GM23338 (cell line): ENCODE data around the gene TK1. TPM values are rescaled to one million over a fixed set of nuclear protein-coding genes. Genes with fewer than 3 reads are reported as not detected.

Experiments used
- ATAC-seq: fragments of 200-7000 bp; cut with Tn5 transposase; 3 replicates; pipeline ENCODE4 v1.9.1; 2020
- DNase-seq: peaks from one replicate; pipeline ENCODE4 v3.0.0-alpha.2; 2015; ENCODE audit warnings: low spot score
- H2AFZ ChIP-seq: fragments of 200-600 bp; sonication (generic); 2 replicates; pipeline ENCODE4 v1.8.0; 2016; ENCODE audit warnings: antibody characterized with exemption, mild to moderate bottlenecking, moderate library complexity
- H3F3A ChIP-seq: fragments of 200-600 bp; sonication (generic); replicated peaks from 2 replicates; pipeline ENCODE4 v1.8.0; 2017; ENCODE audit warnings: antibody characterized with exemption, mixed run types, low read depth
- H3K27ac ChIP-seq: fragments of 200-600 bp; sonication (generic); 2 replicates; pipeline ENCODE4 v1.6.1; 2016; ENCODE audit warnings: low read depth
- H3K27me3 ChIP-seq: fragments of 200-600 bp; sonication (generic); 2 replicates; pipeline ENCODE4 v1.8.0; 2016; ENCODE audit warnings: mild to moderate bottlenecking, mixed run types, moderate library complexity; ENCODE audit not compliant: insufficient read depth
- H3K36me3 ChIP-seq: fragments of 200-600 bp; sonication (generic); 2 replicates; pipeline ENCODE4 v1.8.0; 2016; ENCODE audit warnings: mild to moderate bottlenecking; ENCODE audit not compliant: insufficient read depth
- H3K4me1 ChIP-seq: fragments of 200-600 bp; sonication (generic); 2 replicates; pipeline ENCODE4 v1.8.0; 2016; ENCODE audit warnings: mild to moderate bottlenecking, moderate library complexity; ENCODE audit not compliant: insufficient read depth
- H3K4me2 ChIP-seq: fragments of 200-600 bp; sonication (generic); 2 replicates; pipeline ENCODE4 v1.7.1; 2017; ENCODE audit warnings: mixed run types
- H3K4me3 ChIP-seq: fragments of 200-600 bp; sonication (generic); 2 replicates; pipeline ENCODE4 v1.6.1; 2016; ENCODE audit warnings: mixed run types
- H3K79me2 ChIP-seq: fragments of 200-600 bp; sonication (generic); replicated peaks from 2 replicates; pipeline ENCODE4 v1.8.0; 2017; ENCODE audit warnings: mild to moderate bottlenecking; ENCODE audit not compliant: insufficient read depth
- H3K9me2 ChIP-seq: fragments of 200-600 bp; sonication (generic); 2 replicates; pipeline ENCODE4 v1.8.0; 2017; ENCODE audit not compliant: insufficient read depth
- H4K20me1 ChIP-seq: fragments of 200-600 bp; sonication (generic); replicated peaks from 2 replicates; pipeline ENCODE4 v1.8.0; 2017; ENCODE audit warnings: mild to moderate bottlenecking; ENCODE audit not compliant: insufficient read depth
- H3K27ac Mint-ChIP-seq: 2 replicates; pipeline ENCODE4 v1.8.0; 2020; ENCODE audit warnings: inconsistent platforms, mild to moderate bottlenecking, moderate library complexity, mixed read lengths
- H3K27me3 Mint-ChIP-seq: 3 replicates; pipeline ENCODE4 v1.8.0; 2022; ENCODE audit warnings: low read depth, mild to moderate bottlenecking, moderate library complexity, mixed read lengths, inconsistent platforms; ENCODE audit not compliant: insufficient read depth, poor library complexity
- H3K36me3 Mint-ChIP-seq: 3 replicates; pipeline ENCODE4 v1.8.0; 2021; ENCODE audit warnings: low read depth, mild to moderate bottlenecking, inconsistent platforms, moderate library complexity, mixed read lengths
- H3K4me1 Mint-ChIP-seq: 3 replicates; pipeline ENCODE4 v1.8.0; 2020; ENCODE audit warnings: mild to moderate bottlenecking, inconsistent platforms, mixed read lengths
- H3K4me3 Mint-ChIP-seq: 3 replicates; pipeline ENCODE4 v1.8.0; 2021; ENCODE audit warnings: moderate library complexity, mild to moderate bottlenecking, inconsistent platforms, mixed read lengths
- H3K9me3 Mint-ChIP-seq: 3 replicates; pipeline ENCODE4 v1.8.0; 2020; ENCODE audit warnings: moderate library complexity, mild to moderate bottlenecking, inconsistent platforms, mixed read lengths
- EZH2 ChIP-seq: fragments of 200-600 bp; sonication (generic); IDR thresholded peaks from one replicate; pipeline ENCODE4 v1.8.0; 2017; ENCODE audit warnings: antibody characterized with exemption, mild to moderate bottlenecking, low read depth; ENCODE audit not compliant: unreplicated experiment
- JUNB ChIP-seq: IDR thresholded peaks from one replicate; pipeline ENCODE4 v1.6.1; 2016; ENCODE audit warnings: antibody characterized with exemption; ENCODE audit not compliant: unreplicated experiment
- NANOG ChIP-seq: IDR thresholded peaks from 2 replicates; pipeline ENCODE4 v1.6.1; 2016; ENCODE audit warnings: antibody characterized with exemption, borderline replicate concordance
- POLR2AphosphoS5 ChIP-seq: IDR thresholded peaks from 2 replicates; pipeline ENCODE4 v1.6.1; 2016; ENCODE audit warnings: antibody characterized with exemption, low read depth
- ZNF114 ChIP-seq: fragments of 250-450 bp; sonication (Bioruptor Pico); IDR thresholded peaks from 2 replicates; pipeline ENCODE4 v1.5.0; 2020; ENCODE audit warnings: mild to moderate bottlenecking, moderate library complexity
- polyA plus RNA-seq: library from polyadenylated mRNA; unstranded; fragments of >200 nt; fragmentation: Nextera tagmentation; extraction: Ambion mirVana; gene quantifications from 2 replicates; pipeline ENCODE4 v1.2.1, GENCODE V29; 2016
- total RNA-seq: library from RNA; depleted of rRNA; stranded (reverse); fragments of >200 nt; shearing (Covaris generic); gene quantifications from 2 replicates; pipeline ENCODE4 v1.2.3, GENCODE V29; 2014
- TF ChIP-seq, protein P1 (sequence below): fragments of 250-450 bp; sonication (Bioruptor Pico); IDR thresholded peaks from 2 replicates; pipeline ENCODE4 v1.5.0; 2020; ENCODE audit warnings: mild to moderate bottlenecking, moderate library complexity

TK1 gene
- total and polyA plus RNA-seq, 2 experiments from 2014 or later, result 74.5 to 84.4 TPM

DNA sequence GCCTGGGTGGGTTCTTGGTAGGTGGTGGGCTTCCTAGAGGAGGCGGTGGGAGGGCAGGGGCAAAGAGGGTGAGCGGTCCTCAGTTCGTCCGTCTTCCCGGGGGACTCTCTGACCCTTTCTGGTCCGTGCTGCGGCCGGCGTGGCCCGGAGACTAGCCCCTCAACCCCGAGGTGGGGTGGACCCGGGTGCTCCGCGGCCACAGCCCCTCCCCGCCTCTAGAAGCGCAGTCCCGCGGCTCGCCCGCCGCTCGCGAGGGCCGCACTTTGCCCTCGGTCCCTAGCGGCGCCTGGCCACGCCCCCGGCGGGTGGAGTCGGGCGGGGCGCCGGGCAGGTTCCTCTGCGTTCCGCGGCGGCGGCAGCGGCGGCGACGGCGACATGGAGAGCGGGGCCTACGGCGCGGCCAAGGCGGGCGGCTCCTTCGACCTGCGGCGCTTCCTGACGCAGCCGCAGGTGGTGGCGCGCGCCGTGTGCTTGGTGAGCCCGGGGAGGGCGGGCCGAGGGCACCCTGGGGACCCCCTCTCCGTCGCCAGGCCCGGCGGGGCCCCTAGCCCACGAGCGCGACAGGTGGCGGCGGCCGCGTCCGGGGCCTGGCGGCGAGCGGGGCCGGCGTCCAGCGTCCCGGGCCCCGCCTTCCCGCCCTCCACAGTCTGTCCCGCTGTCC is 18.5 kb downstream of the TK1 start, which contains the start of gene SYNGR2:
TSS of gene SYNGR2 (plus strand) at position 340 of the 661 bp plus-strand sequence. CDS start at position 376, 36 bp downstream.
- ATAC-seq (peak; percentile 60), DNase-seq (peak; percentile 93)
- no peaks in the 10 kb centered on the region for H3K27me3 ChIP-seq
- peaks cover 32% of the 10 kb centered on the region for H3K27me3 Mint-ChIP-seq
- H3K36me3 ChIP-seq, result no peaks in the 10 kb centered on the region
- peak within 1 kb of the TSS; percentile 65 for H3K4me3 ChIP-seq
- no peaks in the 10 kb centered on the region for H3K9me2 ChIP-seq
- H3K79me2 ChIP-seq, result no peaks in the 10 kb centered on the region
- H3K36me3 Mint-ChIP-seq, result peaks cover 14% of the 10 kb centered on the region
- no peak within 1 kb of the TSS for H3K27ac Mint-ChIP-seq
- H3F3A ChIP-seq, result peaks cover 12% of the 10 kb centered on the region; the same call in 1 of the 2 replicates
- TF ChIP-seq, protein P1, sequence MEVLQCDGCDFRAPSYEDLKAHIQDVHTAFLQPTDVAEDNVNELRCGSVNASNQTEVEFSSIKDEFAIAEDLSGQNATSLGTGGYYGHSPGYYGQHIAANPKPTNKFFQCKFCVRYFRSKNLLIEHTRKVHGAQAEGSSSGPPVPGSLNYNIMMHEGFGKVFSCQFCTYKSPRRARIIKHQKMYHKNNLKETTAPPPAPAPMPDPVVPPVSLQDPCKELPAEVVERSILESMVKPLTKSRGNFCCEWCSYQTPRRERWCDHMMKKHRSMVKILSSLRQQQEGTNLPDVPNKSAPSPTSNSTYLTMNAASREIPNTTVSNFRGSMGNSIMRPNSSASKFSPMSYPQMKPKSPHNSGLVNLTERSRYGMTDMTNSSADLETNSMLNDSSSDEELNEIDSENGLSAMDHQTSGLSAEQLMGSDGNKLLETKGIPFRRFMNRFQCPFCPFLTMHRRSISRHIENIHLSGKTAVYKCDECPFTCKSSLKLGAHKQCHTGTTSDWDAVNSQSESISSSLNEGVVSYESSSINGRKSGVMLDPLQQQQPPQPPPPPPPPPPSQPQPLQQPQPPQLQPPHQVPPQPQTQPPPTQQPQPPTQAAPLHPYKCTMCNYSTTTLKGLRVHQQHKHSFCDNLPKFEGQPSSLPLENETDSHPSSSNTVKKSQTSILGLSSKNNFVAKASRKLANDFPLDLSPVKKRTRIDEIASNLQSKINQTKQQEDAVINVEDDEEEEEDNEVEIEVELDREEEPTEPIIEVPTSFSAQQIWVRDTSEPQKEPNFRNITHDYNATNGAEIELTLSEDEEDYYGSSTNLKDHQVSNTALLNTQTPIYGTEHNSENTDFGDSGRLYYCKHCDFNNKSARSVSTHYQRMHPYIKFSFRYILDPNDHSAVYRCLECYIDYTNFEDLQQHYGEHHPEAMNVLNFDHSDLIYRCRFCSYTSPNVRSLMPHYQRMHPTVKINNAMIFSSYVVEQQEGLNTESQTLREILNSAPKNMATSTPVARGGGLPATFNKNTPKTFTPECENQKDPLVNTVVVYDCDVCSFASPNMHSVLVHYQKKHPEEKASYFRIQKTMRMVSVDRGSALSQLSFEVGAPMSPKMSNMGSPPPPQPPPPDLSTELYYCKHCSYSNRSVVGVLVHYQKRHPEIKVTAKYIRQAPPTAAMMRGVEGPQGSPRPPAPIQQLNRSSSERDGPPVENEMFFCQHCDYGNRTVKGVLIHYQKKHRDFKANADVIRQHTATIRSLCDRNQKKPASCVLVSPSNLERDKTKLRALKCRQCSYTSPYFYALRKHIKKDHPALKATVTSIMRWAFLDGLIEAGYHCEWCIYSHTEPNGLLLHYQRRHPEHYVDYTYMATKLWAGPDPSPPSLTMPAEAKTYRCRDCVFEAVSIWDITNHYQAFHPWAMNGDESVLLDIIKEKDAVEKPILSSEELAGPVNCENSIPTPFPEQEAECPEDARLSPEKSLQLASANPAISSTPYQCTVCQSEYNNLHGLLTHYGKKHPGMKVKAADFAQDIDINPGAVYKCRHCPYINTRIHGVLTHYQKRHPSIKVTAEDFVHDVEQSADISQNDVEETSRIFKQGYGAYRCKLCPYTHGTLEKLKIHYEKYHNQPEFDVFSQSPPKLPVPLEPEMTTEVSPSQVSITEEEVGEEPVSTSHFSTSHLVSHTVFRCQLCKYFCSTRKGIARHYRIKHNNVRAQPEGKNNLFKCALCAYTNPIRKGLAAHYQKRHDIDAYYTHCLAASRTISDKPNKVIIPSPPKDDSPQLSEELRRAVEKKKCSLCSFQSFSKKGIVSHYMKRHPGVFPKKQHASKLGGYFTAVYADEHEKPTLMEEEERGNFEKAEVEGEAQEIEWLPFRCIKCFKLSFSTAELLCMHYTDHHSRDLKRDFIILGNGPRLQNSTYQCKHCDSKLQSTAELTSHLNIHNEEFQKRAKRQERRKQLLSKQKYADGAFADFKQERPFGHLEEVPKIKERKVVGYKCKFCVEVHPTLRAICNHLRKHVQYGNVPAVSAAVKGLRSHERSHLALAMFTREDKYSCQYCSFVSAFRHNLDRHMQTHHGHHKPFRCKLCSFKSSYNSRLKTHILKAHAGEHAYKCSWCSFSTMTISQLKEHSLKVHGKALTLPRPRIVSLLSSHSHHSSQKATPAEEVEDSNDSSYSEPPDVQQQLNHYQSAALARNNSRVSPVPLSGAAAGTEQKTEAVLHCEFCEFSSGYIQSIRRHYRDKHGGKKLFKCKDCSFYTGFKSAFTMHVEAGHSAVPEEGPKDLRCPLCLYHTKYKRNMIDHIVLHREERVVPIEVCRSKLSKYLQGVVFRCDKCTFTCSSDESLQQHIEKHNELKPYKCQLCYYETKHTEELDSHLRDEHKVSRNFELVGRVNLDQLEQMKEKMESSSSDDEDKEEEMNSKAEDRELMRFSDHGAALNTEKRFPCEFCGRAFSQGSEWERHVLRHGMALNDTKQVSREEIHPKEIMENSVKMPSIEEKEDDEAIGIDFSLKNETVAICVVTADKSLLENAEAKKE (CRISPR knock-in tag), result no peak
- TF ChIP-seq EZH2 (no peak), POLR2AphosphoS5 (peak; percentile 74; the same call in 1 of the 2 replicates), ZNF114 (CRISPR knock-in tag) (no peak), NANOG (no peak), JUNB (peak; percentile 96)
- peaks cover 18% of the 10 kb centered on the region for H3K4me1 ChIP-seq
- peaks cover 25% of the 10 kb centered on the region for H3K4me1 Mint-ChIP-seq
- H3K4me3 Mint-ChIP-seq, result peak within 1 kb of the TSS; percentile 70
- H3K27ac ChIP-seq, result no peak within 1 kb of the TSS
- H2AFZ ChIP-seq, result peak within 1 kb of the TSS; percentile 81
- peaks cover 3% of the 10 kb centered on the region; the same call in 1 of the 2 replicates for H4K20me1 ChIP-seq
- no peaks in the 10 kb centered on the region for H3K9me3 Mint-ChIP-seq
- peak within 1 kb of the TSS; percentile 80 for H3K4me2 ChIP-seq
